ENCODE measurements around the gene ZNF618.

Gene ZNF618

DNA sequence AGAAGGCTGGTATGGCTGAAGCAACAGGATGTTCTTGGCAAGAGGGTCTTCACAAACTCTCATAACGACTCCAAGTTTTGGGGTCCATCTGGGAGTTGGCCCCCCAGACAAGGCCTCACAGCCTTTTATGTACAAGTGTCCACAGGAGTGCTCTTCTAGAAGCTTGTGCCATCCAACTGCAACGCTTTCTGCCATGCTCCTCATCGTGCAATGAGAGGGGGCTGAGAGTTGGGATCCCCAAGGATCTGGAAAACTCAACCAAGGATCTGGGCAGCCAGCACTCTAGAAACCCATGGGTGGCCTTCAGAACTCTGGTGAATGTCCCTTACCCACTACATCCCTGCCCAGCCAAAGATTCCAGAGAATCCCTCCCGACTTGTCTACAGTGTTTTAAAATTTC is 210.5 kb downstream of the ZNF618 start:
- no peak for DNase-seq

DNA sequence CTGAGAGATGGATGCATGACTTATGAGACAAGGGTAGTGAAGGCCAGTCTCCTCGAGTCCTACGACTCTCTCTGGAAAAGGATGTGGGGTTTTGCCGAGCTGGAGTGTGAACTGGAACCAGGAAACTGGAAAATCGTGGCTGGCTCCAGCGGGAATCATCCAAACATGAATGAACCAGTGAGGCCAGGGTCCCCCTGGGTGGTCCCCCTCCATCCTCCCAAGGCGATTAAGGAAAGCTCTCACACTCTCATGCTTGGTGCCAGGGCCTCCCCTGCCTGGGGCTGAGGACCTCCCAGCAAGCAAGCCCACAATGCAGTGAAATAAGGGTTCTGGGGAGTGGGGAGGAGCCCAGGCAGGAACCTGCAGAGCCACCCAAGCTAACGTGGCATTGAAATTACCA is 211.6 kb downstream of the ZNF618 start:
- DNase-seq: no peak

DNA sequence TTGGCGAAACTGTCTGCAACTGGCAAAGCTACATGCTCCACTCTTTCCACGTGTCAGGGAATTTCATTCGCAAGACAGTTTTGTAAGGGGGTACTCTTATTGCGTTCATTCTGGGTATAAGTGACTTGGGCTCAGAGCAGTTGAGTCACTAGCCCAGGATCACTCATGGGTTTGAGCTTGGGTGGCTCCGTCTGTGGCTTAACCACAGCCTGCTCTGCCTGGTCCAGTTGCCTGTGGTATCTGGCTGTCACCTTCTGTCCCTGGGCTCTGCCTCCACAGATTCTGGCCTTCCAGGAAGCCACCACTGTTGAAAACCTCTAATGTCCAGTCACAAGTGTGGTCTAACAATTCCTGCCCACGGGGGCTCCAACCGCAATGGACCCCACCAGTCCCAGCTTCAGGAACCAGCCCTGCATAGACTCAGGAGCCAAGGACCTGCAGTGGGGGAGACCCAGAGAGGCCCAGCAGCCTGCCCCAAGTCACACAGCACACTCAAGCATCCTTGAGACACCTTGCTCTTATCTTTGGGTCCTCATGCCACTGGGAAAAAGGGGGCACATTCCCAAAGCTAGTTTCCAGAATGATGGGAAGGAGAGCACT is 212.6 kb downstream of the ZNF618 start:
- no peak for DNase-seq

DNA sequence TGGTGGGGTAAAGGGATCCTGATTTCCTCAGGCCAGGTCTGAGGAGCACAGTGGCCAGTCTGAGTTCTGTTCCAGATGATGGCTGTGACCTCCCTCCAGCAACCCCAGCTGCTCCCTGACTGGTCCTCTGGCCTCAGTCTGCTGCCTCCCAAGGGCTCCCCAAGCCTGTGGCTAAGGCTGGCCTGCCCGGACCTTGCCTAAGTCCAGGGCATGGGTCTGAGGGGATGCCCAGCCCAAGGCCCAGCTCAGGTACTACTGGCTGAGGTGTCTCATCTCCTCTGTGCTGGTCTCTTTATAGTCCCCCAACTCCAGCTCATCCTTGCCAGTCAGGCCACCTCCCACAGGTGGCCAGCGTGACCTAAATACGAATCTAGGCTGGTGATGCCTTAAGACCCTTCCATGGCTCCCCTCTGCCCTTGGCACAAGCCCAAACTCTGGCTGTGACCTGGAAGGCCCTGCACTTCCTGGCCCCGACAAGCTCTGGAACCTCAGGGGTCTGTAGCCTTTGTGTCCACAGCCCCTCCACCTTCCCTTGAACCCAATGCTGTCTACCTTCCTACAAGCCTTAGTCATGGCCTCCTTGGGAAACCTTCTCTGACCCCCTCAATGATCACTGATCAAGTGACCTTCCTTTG is 213.2 kb downstream of the ZNF618 start:
- DNase-seq: no peak

DNA sequence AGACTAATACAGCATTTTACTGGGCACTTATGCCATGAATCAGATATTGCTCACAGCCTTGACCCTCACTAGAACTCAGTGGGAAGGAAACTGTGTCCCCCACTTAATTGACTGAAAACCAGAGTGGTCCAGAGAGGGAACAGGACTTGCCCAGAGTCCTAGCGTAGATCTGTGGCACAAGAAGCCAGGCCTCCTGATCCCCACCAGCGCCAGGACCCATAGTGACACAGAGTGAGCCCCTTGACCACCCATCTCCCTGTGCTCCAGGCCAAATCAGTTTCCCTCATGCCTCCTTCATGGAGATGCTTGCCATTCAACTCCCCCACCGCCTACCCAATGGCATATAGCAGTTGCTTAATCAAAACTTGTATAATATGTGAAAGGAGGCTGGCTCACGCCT is 214.7 kb downstream of the ZNF618 start:
- no peak for DNase-seq

DNA sequence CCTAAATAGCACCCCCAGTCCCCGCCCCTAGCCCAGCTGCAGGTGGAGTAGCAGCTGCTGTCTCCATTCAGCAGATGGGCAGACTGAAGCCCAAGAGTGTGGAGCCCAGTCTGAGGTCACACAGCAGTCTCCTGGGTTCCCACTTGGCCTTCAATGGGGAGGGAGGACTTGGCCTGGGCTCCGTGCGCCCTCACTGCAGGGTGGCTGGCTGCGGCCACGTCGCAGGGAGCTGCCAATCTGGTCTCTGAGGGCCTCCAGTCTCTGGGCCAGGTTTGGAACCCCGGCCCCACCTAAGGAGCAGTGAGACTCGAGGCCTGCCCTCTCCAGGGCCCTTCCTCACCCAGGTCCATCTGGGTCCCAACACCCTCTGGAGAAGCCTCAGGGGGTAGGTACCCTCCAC is 215.6 kb downstream of the ZNF618 start:
- no peak for DNase-seq

DNA sequence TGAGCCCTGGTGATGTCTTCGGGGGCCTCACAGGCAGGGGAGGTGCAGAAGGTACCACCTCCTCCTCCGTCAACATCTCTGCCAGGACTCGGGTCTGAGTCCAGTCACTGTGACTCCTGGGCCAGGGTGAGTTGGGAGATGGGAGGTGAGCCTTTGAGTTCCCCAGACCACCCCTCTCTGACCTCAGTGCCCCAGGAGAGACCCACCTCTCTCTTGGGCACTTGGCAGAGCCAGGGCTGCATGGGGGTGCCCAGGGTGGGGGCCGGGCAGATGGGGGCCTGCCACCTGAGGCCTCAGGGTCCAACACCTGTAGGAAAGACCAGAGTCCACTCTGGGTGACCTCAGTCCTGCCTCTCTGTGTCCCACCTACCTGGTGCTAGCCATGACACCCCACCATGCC is 216.2 kb downstream of the ZNF618 start:
- no peak for DNase-seq

DNA sequence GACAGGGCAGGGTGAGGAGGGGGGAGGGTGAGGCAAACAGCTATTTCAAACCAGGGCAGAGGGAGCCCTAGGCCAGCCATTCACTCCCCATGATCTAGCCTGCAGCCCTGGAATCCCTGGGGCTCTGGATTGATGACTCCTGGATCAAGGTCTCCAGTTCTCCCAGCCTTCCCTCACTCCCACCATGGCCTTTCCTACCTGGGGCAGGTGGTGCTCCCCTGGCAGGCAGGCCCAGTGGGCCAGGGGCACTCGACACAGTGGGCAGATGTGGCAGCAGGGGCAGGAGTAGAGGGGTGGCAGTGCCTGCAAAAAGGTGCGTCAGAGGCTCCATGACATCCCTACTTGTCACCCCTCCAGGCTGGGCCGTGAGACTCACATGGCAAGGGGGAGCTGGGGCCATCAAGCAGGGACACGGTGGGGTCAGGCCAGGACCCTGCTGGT is 216.9 kb downstream of the ZNF618 start:
- DNase-seq: no peak

DNA sequence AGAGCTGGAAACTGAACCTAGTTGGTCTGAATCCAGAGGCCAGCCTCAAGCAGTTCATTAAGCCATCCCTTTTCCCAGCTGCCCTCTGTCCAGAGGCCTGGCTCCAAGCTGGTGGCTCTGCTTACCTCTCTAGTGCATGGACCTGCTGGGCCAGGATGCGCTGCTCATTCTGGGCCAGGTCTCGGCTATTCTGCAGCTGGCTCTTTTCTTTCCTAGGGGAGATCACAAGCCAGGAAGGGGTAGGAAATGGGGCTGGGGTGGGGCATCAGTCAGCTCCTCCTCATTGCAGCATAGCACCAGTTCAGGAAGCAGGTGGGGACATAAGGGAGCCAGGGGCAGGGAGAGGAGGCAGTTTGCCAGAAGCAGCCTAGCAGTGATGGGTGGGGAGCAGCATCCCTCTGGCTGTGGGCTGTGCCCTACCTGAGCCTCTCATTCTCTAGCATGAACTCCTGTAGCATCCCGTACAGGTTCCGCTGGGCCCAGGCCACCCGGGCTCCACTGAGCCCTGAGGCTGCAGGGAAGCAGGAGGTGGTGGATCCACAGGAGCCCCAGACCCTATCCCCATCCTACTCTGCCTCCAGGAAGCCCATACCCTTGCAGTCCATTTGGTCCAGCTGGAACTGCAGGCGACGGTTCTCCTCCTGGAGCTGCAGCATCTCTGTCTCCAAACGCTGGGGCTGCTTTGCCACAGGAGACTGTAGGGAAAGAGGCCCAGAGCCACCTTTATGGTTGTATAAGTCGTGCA is 217.8 kb downstream of the ZNF618 start:
- DNase-seq: no peak

DNA sequence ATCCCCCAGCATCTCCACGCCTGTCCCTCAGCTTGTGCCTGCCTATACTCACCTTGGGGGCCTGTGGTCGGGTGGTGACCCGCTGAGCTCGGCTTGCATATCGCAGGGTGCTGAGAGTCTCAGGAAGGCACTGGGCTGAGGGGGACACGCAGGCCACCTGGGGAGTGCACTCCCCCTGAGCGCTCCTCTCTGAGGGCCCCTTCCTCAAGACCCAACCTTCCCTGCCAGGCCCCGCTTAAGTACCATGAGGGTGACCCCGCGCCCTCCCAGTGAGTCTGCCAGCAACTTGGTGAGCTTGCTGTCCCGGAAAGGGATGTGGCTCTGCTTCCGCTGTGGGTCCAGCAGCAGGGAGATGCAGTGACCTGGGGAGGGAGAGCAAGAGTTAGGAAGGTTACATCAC is 218.9 kb downstream of the ZNF618 start:
- no peak for DNase-seq

DNA sequence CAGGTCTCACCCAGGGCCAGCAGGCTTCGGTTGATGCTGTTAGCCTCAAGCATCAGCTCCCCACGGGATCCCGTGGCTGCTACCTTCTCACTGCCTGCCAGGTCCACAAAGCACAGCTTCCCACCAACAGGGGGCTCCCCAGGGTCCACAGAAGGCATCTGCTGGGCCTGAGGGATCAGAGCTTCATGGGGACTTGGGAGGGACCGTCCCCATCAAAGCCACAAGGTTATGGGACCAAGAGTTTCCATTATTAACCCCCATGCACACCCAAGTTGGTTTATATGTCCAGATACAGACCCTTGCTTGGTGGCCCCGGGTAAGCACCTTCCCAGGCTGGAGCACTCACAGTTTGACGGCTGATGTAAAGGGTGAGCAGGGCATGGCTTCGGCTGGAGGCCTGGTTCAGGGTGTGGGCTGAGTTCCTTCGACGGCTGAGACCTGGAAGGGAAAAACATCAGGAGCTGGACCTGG is 220.0 kb downstream of the ZNF618 start:
- DNase-seq: no peak

DNA sequence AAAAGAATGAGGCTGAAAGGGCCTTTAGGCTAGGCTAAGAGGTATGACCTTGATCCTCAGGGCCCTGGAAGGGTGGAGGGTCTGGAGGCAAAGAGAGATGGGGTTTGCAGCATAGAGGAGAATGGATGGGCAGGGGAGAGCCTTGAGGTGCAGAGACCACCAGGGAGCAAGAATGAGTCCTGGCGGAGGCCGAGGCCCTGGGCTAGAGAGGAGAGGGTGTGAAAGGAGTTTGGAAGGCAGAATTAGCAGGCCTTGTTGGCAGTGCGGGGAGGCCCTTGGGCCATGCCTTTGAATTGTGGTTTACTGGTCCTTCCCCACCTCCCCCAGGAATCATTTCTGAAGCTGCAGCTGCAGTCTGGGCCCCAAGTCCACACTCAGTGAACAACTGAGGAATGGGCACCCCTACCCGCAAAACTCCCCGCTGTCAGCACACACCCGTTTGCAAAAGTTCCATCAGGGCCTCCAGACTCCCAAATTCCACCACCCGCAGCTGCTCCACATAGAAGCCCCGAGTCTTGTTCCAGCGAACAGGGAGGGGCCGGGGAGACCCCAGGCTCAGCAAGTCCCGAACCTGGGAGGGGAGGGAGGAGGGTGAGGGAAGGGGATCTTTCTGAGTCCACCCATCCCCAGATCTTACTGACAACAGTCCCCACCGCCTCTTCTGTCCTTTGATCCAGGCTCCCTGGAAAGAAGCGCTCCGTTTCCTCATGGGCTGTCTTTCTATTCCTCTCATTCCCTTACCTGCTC is 220.9 kb downstream of the ZNF618 start:
- no peak for DNase-seq

DNA sequence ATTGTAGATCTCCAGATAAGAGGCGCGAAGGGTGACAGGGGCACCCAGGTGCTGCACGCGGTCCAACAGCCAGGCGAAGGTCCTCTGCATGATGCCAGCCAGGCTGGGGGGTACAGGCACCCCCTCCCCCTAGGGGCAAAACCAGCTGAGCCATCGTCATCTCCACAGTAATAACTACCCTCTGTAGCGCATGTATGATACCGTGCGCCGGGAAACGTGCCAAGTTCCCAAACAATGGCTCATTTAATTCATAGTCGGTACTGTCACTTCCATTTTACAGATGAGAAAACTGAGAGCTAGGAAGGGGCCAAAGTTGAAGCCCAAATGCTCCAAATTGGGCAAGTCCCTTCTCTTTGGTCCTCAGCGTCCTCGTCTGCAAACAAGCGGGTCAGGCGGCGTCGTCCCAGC is 221.5 kb downstream of the ZNF618 start:
- DNase-seq: no peak

DNA sequence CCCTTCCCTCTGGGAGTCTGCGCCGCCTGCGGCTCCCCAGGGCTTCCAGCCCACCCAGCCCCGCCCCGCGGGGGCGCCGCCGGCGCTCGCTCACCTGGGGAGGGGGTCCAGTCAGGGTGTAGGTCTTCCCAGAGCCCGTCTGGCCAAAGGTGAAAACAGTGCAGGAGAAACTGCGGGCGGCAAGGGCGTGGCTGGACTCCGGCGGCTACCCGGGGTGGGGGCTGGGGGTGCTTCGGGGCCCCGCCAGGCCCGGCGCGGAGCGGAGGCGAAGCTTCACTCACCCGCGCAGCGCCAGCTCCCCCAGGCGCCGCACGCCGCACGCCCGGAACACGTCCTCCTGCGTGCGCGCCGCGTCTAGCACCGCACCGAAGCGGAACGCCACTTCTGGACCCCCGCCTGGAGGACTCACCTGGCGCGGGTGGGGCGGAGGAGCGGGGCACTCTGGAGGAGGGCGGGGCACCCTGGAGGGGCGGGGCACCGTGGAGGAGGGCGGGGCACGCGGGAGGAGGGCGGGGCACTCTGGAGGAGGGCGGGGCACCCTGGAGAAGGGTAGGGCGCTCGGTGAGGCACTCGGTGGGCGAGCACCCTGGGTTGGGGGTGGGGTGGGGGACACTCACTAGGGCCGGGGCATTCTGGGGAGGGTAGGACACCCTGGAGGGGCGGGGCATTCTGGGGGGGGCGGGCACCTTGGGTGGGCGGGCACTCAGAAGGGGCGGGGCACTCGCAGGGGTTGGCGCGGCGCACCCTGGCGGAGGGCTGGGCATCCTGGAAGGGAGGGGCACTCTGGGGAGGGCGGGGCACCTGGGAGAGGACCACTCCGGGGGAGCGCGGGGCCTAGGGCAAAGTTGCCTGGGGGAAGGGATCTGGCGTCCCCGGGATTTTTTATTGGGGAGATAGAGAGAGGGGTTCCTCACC is 222.2 kb downstream of the ZNF618 start:
- no peak for DNase-seq

DNA sequence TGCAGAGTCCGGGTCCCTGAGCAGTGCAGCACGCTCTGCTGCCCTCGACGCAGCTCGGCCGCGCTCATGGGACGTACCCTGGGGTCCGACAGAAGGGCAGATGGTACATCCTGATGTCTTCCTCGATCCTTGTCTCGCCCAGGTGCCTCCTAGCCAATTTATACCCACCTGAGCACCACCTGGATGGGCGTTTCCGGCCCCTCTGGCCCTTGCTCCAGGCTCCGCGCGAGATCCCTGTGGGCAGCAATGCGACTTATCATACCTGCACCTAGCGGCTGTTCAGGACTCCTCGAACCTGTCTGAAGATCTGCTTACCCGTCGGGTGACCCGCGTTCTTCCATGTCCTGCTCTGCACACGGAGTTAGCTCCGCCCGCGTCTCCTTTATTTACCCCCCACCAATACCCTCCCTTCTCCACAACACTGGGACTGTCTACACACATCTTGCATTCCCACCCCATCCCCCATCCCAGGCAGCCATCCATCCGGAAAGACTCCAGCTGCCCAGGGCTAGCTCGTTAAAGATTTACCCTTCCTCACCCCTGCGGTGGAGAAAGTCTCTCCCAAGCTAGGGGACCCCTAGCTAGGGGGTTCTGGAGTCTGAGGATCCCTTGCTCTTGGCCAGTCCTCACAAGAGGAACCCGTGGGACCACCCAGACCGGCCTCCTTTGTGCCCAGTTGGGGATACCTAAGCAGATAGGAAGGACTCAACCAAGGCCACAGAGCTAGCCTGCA is 223.0 kb downstream of the ZNF618 start, which contains the start of gene KIF12:
Gene KIF12 (minus strand): TSS at position 357 of the 733 bp plus-strand sequence. CDS start 16 bp downstream, at position 341.
- DNase-seq: no peak

DNA sequence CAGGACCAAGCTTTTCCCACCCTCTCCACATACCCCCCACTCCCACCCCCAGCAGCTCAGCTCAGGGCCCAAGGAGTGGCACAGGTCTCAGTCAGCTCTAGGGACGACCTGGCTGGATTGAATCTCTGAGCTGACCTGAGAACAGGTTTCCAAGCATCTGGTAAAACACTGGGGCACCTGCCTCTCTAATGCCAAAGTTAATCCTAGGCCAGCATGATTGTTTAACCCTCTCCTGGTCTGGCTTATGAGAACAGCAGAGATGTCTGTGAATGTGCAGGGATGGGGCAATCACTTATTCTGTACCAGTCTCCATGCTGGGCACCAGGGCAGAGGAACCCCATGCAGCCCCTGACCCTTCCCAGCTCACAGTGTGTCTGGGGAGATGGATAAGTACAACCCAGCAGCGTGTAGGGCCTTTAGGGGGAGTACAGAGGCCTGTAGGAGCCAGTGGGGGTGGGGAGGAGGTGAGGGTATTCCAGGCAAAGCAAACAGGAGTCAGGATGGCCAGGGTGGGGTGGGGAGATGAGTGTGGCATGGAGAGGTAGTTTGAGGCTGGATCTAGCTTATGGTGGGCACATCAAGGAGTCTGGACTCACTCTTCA is 223.7 kb downstream of the ZNF618 start:
- DNase-seq: no peak

DNA sequence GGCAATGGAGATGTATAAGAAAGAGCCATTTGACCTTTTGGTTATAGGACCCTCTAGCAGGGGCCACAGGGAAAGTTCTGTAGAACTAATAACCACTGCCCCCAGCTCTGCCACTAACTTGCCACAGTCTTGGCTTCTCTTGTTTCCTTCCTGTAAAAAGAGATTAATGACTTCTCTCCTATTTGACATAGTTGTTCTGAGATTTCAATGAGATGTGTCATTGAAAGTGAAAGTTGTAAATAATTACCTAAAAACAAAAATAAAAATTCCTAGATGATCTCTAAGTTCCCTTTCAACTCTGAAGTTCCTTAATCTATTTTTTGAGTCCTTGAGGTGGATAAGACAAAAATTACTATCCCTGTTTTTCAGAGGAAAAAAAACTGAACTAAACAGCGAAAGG is 224.4 kb downstream of the ZNF618 start:
- DNase-seq: no peak

DNA sequence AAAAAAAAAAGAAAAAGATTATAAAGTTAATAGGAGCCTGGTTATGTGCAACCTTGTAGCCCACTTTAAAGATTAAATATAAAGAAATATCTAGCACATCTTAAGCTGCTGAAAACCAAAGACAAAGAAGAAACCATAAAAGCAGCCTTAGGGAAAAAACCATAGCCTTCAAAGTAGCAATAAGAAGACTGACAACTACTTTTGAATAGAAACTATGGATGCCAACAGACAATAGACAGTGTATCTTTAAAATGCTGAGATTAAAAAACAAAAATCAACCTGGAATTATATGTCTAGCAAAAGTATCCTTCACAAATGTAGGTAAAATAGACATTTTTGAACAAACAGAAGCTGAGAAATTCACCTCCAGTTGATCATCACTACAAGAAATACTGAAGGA is 226.4 kb downstream of the ZNF618 start:
- no peak for DNase-seq

DNA sequence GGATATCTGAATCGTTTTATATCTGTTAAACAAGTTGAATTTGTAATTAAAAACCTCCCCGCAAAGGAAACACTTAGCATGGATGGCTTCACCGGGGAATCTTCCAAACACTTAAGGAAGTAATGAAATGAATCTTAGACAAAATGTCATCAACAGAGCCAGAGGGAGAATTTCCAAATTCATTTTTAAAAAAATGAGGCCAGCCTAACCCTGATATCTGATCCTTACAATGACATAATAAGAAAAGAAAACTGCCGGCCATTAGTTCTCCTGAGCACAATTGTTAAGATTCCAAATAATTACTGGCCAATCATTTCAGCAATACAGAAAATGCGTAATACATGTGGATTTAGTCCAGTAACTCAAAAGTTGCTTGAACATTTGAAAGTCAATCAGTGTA is 229.1 kb downstream of the ZNF618 start:
- DNase-seq: no peak

Measured in activated naive CD4-positive, alpha-beta T cell treated with Interleukin-2 at 50 U/mL for 16 hours (primary cell).